Activated CD4-positive, alpha-beta T cell treated with anti-CD3 and anti-CD28 coated beads for 1 hour (primary cell): ENCODE measurements around the gene KCNJ13.

Experiments
- DNase-seq: peaks from one replicate; pipeline ENCODE4 v3.0.0-alpha.2; 2020

KCNJ13 gene

GRCh38 chr2:232776435-232776834 is at the start of gene KCNJ13:
Gene KCNJ13 (minus strand): TSS chr2:232776565. CDS start chr2:232771362, 5,203 bp downstream.
- DNase-seq = no peak

GRCh38 chr2:232817756-232818155 is 41.4 kb upstream of the KCNJ13 start:
- DNase-seq = no peak

- no peak for DNase-seq
Measured at GRCh38 chr2:232816657-232817056, 40.3 kb upstream of the KCNJ13 start.

- DNase-seq = no peak
Measured at GRCh38 chr2:232815569-232815968, 39.2 kb upstream of the KCNJ13 start.

- no peak for DNase-seq
Measured at GRCh38 chr2:232810444-232810843, 34.1 kb upstream of the KCNJ13 start.

GRCh38 chr2:232809349-232810124 is 33.2 kb upstream of the KCNJ13 start:
- DNase-seq = no peak

GRCh38 chr2:232802091-232802490 is 25.7 kb upstream of the KCNJ13 start:
- no peak for DNase-seq

GRCh38 chr2:232800166-232800565 is 23.8 kb upstream of the KCNJ13 start:
- DNase-seq = no peak

GRCh38 chr2:232798187-232798586 is 21.8 kb upstream of the KCNJ13 start:
- no peak for DNase-seq

GRCh38 chr2:232795920-232796319 is 19.6 kb upstream of the KCNJ13 start:
- DNase-seq = no peak

GRCh38 chr2:232794981-232795380 is 18.6 kb upstream of the KCNJ13 start:
- DNase-seq = no peak

- DNase-seq = no peak
Measured at GRCh38 chr2:232793271-232793670, 16.9 kb upstream of the KCNJ13 start.

GRCh38 chr2:232791518-232791917 is 15.2 kb upstream of the KCNJ13 start:
- DNase-seq = no peak

- DNase-seq = no peak
Measured at GRCh38 chr2:232789082-232789481, 12.7 kb upstream of the KCNJ13 start.

- no peak for DNase-seq
Measured at GRCh38 chr2:232787806-232788205, 11.4 kb upstream of the KCNJ13 start.

GRCh38 chr2:232783278-232783677 is 6.9 kb upstream of the KCNJ13 start:
- no peak for DNase-seq

- no peak for DNase-seq
Measured at GRCh38 chr2:232781765-232782164, 5.4 kb upstream of the KCNJ13 start.

GRCh38 chr2:232779934-232780333 is 3.6 kb upstream of the KCNJ13 start:
- no peak for DNase-seq

- no peak for DNase-seq
Measured at GRCh38 chr2:232779465-232779864, 3.1 kb upstream of the KCNJ13 start.

- no peak for DNase-seq
Measured at GRCh38 chr2:232777276-232777675, 911 bp upstream of the KCNJ13 start.

- DNase-seq = no peak
Measured at GRCh38 chr2:232773815-232774214, 2.5 kb downstream of the KCNJ13 start.

- no peak for DNase-seq
Measured at GRCh38 chr2:232772531-232772930, 3.8 kb downstream of the KCNJ13 start.

- no peak for DNase-seq
Measured at GRCh38 chr2:232771870-232772269, 4.5 kb downstream of the KCNJ13 start.

- no peak for DNase-seq
Measured at GRCh38 chr2:232770207-232770606, 6.2 kb downstream of the KCNJ13 start.

GRCh38 chr2:232767866-232768265 is 8.5 kb downstream of the KCNJ13 start:
- DNase-seq = no peak
